ENCODE data around the gene IL1R2. TPM values are rescaled to one million over a fixed set of nuclear protein-coding genes. Genes with fewer than 3 reads are reported as not detected.

The IL1R2 gene
- total and polyA plus RNA-seq, 2 experiments from 2014 or later = not detected

GRCh38 chr2:102033031-102033749, 41.4 kb downstream of the IL1R2 start:
- no peak overlapping the region for H3K4me3 Mint-ChIP-seq
- Histone ChIP-seq H3K4me3 (no peak overlapping the region), H2AFZ (no peak overlapping the region), H3K4me2 (no peak overlapping the region), H3K27ac (ENCODE audit: low read depth) (no peak overlapping the region), H3F3A (replicated peaks; ENCODE audit: low read depth) (no peaks in the 10 kb centered on the region), H3K9me2 (ENCODE audit: insufficient read depth) (peaks cover 26% of the 10 kb centered on the region), H3K27me3 (ENCODE audit: insufficient read depth) (no peaks in the 10 kb centered on the region), H3K36me3 (ENCODE audit: insufficient read depth) (no peaks in the 10 kb centered on the region), H3K4me1 (ENCODE audit: insufficient read depth) (no peaks in the 10 kb centered on the region), H4K20me1 (replicated peaks; ENCODE audit: insufficient read depth) (no peaks in the 10 kb centered on the region), H3K79me2 (replicated peaks; ENCODE audit: insufficient read depth) (no peaks in the 10 kb centered on the region)
- TF ChIP-seq ZNF114 (CRISPR knock-in tag; IDR thresholded peaks at IDR 0.05) = no peak
- TF ChIP-seq NANOG (IDR thresholded peaks at IDR 0.05; ENCODE audit: borderline replicate concordance) = no peak
- TF ChIP-seq STAT1 (IDR thresholded peaks at IDR 0.05; ENCODE audit: unreplicated experiment) = no peak
- no peak for TF ChIP-seq POLR2AphosphoS5 (IDR thresholded peaks at IDR 0.05; ENCODE audit: low read depth)
- no peak for TF ChIP-seq CREB1 (CRISPR knock-in tag; IDR thresholded peaks at IDR 0.05; ENCODE audit: low read depth)
- TF ChIP-seq JUNB (IDR thresholded peaks at IDR 0.05; ENCODE audit: unreplicated experiment) = no peak
- TF ChIP-seq ZNF462 (CRISPR knock-in tag; IDR thresholded peaks at IDR 0.05) = no peak
- TF ChIP-seq ZNF331 (CRISPR knock-in tag; IDR thresholded peaks at IDR 0.05; ENCODE audit: low read depth) = no peak
- TF ChIP-seq CTCF (conservative IDR thresholded peaks at IDR 0.05; ENCODE audit: low read depth in 2 of 2) = no peak
- no peak for TF ChIP-seq ETS1 (IDR thresholded peaks at IDR 0.05)
- TF ChIP-seq REST (IDR thresholded peaks at IDR 0.05; ENCODE audit: unreplicated experiment) = no peak
- no peak for TF ChIP-seq EZH2phosphoT487 (IDR thresholded peaks at IDR 0.05; ENCODE audit: unreplicated experiment)
- no peak for TF ChIP-seq EZH2 (IDR thresholded peaks at IDR 0.05; ENCODE audit: low read depth, unreplicated experiment)
- DNase-seq (ENCODE audit: low spot score) = no peak
- no peak for ATAC-seq
- H3K4me1 Mint-ChIP-seq = peaks cover 8% of the 10 kb centered on the region
- H3K27me3 Mint-ChIP-seq (ENCODE audit: insufficient read depth, low read depth, poor library complexity) = peaks cover 4% of the 10 kb centered on the region
- no peak overlapping the region for H3K27ac Mint-ChIP-seq
- no peaks in the 10 kb centered on the region for H3K36me3 Mint-ChIP-seq (ENCODE audit: low read depth)
- no peaks in the 10 kb centered on the region for H3K9me3 Mint-ChIP-seq

All from GM23338 (cell line).